ENCODE results near the gene INTS1.

The INTS1 gene

DNA sequence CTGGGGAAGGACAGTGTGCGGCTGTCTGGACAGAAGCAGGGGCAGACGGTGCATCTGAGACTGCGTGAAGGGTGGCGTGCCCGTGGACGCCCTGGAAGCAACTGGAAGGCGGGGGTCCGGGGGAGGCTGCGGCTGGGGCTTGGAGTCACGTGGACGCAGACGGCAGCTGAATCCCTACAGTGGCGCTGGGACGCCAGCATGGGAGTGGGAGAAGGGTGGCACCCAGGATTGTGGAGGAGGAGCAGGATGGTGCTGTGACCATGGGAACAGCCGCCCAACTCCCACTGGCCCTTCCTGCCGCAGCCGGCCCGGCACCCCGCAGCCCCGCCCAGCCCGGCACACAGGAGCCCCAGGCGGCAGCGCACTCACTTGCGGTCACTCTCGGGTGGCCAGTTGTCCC is 9.7 kb downstream of the INTS1 start:
- TF ChIP-seq, protein P1, sequence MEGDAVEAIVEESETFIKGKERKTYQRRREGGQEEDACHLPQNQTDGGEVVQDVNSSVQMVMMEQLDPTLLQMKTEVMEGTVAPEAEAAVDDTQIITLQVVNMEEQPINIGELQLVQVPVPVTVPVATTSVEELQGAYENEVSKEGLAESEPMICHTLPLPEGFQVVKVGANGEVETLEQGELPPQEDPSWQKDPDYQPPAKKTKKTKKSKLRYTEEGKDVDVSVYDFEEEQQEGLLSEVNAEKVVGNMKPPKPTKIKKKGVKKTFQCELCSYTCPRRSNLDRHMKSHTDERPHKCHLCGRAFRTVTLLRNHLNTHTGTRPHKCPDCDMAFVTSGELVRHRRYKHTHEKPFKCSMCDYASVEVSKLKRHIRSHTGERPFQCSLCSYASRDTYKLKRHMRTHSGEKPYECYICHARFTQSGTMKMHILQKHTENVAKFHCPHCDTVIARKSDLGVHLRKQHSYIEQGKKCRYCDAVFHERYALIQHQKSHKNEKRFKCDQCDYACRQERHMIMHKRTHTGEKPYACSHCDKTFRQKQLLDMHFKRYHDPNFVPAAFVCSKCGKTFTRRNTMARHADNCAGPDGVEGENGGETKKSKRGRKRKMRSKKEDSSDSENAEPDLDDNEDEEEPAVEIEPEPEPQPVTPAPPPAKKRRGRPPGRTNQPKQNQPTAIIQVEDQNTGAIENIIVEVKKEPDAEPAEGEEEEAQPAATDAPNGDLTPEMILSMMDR (IDR thresholded peaks at IDR 0.05; ENCODE audit: borderline replicate concordance, control extremely low read depth, extremely low read depth, insufficient read depth, missing control alignments), result no peak
- in situ Hi-C loops (cut with MboI; ENCODE audit: low sequenced_read_pairs, unreplicated experiment), result no loop called here
- DNase-seq (ENCODE audit: low spot score), result no peak

DNA sequence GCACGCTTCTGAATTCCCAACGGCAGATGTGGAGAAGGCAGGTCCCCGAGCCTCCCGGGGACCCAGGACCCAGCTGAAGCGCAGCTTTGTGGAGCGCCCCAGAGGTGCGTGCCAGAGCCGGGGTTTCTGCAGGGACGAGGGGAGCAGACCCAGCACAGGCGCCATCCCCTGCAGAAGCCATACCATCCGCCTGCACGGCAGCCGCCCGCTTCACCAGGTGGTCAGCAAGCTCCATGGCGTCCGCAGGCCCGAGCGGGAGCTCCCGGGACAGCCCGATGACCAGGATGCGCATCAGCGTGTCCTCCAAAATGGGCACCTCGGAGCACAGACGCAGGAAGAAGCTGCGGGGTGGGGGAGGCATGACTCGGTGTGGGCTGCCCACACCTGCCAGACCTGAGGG is 10.6 kb downstream of the INTS1 start:
- TF ChIP-seq, protein P1 (IDR thresholded peaks at IDR 0.05; ENCODE audit: borderline replicate concordance, control extremely low read depth, extremely low read depth, insufficient read depth, missing control alignments), result no peak
- in situ Hi-C loops (cut with MboI; ENCODE audit: low sequenced_read_pairs, unreplicated experiment), result no loop called here
- DNase-seq (ENCODE audit: low spot score), result no peak

DNA sequence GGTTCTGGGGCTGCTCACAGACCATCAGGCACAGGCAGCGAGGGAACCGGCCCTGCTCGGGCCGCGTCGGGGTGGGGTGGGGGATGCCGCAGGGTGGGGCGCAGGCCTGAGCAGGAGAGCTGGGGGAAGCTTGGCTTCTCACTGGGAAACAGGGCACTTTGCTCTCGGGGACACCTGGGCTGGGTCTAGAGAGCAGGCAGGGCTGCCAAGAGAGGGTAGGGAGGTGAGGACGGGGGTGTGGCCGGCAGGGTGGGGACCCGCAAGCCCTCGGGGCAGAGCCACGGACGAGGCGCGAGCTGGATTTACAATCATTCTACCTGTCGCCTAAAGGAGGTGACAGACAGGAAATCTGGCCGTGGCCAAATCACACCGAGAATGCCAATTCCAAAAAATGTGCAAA is 11.1 kb downstream of the INTS1 start:
- TF ChIP-seq, protein P1 (IDR thresholded peaks at IDR 0.05; ENCODE audit: borderline replicate concordance, control extremely low read depth, extremely low read depth, insufficient read depth, missing control alignments), result no peak
- in situ Hi-C loops (cut with MboI; ENCODE audit: low sequenced_read_pairs, unreplicated experiment), result no loop called here
- DNase-seq (ENCODE audit: low spot score), result no peak

DNA sequence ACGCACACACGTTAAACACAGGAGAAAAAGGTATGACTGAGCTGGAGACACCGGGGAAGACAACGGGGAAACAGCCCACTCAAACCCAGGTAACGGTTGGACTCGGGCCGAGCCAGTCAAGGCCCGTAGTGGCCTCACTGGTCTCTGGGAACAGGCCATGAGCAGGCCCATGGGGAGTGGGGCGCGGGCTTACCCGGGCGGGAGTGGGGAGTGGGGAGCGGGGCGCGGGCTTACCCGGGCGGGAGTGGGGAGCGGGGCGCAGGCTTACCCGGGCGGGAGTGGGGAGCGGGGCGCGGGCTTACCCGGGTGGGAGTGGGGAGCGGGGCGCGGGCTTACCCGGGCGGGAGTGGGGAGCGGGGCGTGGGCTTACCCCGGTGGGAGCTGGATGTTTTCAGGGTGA is 11.5 kb downstream of the INTS1 start:
- in situ Hi-C loops (cut with MboI; ENCODE audit: low sequenced_read_pairs, unreplicated experiment), result no loop called here
- DNase-seq (ENCODE audit: low spot score), result no peak
- TF ChIP-seq, protein P1 (IDR thresholded peaks at IDR 0.05; ENCODE audit: borderline replicate concordance, control extremely low read depth, extremely low read depth, insufficient read depth, missing control alignments), result no peak

DNA sequence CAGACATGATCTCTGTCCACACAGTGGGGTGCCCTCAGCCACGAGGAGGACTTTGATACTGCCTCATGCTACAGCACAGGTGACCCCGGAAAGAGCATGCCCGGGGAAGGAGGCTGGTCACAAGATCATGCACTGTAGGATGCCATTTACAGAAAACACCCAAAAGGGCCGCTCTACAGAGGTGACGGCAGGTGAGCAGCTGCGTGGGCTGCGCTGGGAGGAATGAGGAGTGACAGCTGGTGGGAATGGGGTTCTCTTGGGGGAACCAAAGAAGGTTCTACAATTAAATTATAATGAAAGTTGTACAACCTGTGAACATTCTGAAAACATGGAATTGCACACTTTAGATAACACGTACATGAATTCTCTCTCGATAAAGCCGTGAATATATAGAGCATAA is 12.0 kb downstream of the INTS1 start:
- in situ Hi-C loops (cut with MboI; ENCODE audit: low sequenced_read_pairs, unreplicated experiment), result no loop called here
- TF ChIP-seq, protein P1 (IDR thresholded peaks at IDR 0.05; ENCODE audit: borderline replicate concordance, control extremely low read depth, extremely low read depth, insufficient read depth, missing control alignments), result no peak
- no peak for DNase-seq (ENCODE audit: low spot score)

DNA sequence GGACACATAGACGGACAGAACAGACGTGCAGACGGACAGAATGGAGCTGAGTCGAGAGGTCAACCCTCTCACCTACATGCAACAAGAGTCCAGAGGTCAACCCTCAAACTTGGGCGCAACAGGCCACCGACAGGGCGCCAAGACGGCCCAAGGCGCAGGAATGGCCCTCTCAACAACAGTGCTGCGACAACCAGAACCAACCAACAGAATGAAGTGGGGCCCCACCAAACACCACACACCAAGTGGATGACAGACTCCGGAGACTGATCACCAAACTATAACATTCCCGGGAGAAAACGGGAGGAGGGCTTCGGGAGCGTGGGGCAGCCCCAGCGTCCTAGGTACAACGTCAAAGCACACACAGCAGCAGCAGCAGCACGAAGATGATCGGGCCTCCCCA is 13.4 kb downstream of the INTS1 start:
- in situ Hi-C loops (cut with MboI; ENCODE audit: low sequenced_read_pairs, unreplicated experiment), result no loop called here
- DNase-seq (ENCODE audit: low spot score), result no peak
- TF ChIP-seq, protein P1 (IDR thresholded peaks at IDR 0.05; ENCODE audit: borderline replicate concordance, control extremely low read depth, extremely low read depth, insufficient read depth, missing control alignments), result no peak

DNA sequence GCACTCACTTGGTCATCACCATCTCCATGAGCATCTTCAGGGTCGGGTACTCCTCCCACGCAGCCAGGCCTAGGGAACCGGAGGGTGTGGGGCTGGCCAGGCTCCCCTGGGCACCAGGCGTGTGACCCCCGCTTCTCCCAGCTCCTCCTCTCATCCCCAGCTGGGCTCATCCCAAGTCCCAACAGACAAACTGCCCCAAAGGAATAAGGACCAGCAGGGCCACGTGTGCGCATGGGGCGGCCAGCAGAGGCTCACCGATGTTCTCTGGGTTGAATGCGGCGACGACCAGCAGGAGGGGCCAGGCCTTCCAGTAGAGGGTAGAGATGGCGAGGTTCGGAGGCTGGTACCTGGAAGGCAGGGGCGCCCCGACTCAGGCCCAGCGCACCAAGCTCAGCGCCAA is 14.9 kb downstream of the INTS1 start:
- no peak for DNase-seq (ENCODE audit: low spot score)
- TF ChIP-seq, protein P1 (IDR thresholded peaks at IDR 0.05; ENCODE audit: borderline replicate concordance, control extremely low read depth, extremely low read depth, insufficient read depth, missing control alignments), result no peak
- in situ Hi-C loops (cut with MboI; ENCODE audit: low sequenced_read_pairs, unreplicated experiment), result no loop called here

Data from GM13976 (cell line).